HG03354 (cell line): ENCODE data around the gene TMEM218.
"Not testable (repeated sequence)": the region's sequence is repeated elsewhere in the genome, so short reads cannot be mapped to it uniquely, and the experiment has no call there.

Experiments used
- ATAC-seq: cut with Tn5 transposase; IDR thresholded peaks from one replicate; pipeline ENCODE4 v1.9.1; 2021; ENCODE audit warnings: mild to moderate bottlenecking; ENCODE audit not compliant: unreplicated experiment, poor library complexity, severe bottlenecking

The TMEM218 gene

DNA sequence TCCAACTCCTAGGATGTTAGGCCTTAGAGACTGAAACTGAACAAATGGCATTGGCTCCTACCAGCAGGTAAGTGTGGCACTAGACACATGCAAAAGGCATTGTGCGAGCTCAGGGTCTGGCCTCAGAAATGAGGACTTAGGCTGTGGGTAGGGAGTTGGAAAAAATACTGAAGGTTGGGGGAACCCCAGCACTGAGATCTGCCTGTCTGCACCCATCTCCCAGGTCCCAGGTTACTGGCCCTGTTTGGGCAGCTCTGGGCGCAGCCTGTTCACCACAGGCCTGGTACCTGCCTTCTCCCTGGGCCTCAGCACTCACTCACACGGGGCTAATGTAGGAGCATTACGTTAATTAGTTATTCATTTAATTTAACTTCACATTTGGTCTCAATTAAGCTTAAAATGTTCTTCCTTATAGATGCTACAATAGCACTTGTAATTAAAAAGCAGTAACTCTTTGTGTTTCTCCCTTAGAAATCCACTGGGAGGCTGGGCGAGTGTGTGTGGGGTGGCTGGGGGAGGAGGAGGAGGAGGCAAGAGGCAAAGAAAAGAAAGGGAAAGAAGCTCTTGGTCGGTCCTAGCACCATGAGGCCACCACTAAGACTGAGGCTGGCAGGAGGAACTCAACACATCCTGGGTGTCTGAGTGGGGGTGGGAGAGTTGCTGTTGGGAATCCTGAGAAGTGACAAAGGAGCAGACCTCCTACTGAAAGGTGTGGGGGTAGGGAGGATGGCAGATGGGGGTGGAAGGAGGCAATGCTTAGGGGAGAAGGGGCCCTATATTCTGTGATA is 19.4 kb downstream of the TMEM218 start:
- no peak for ATAC-seq

DNA sequence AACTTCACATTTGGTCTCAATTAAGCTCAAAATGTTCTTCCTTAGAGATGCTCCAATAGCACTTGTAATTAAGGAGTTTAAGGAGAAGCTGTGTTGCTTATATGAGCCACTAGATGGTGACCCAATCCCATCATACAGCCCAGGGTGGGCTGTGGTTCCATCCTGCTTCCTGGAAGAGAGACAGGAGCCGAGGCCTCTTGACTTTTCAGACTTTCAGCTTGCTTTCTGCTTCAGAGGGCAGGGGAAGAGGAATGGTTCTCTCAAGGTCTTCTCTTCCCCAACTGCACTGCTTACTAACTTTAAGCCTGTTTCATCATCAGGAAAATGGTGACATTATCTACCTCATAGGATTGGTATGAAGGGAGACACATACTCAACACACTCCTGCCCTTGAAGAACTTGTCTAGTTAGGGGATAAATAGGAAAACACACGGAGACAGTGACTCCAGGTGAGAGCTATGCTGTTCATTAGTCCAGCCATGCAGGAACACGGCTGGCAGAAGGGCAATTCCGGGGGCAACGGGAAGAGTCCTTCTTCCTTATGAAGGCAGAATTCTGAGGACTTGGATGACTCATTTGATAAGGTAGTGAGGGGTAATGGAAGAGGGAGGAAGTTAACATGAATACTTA is 20.1 kb downstream of the TMEM218 start:
- peak; percentile 59 for ATAC-seq

DNA sequence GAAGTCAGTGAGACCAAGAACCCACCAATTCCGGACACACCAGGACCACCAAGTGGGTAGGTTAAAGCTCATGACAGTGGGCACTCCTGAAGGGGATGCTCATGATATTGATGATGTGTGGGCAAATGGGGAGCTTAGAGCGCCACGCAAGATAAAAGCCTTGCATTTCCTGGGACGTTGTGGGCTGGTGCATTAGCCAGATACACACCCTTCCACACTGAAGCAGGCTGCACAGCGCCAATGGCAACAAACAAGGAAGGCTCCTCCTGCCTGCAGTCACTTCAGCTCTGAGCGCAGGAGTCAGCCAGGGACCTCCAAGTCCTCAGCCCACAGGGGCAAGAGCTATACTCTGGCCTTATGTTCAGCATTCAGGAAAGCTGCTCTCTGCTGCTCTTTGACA is 20.6 kb downstream of the TMEM218 start:
- peak; percentile 5 for ATAC-seq

DNA sequence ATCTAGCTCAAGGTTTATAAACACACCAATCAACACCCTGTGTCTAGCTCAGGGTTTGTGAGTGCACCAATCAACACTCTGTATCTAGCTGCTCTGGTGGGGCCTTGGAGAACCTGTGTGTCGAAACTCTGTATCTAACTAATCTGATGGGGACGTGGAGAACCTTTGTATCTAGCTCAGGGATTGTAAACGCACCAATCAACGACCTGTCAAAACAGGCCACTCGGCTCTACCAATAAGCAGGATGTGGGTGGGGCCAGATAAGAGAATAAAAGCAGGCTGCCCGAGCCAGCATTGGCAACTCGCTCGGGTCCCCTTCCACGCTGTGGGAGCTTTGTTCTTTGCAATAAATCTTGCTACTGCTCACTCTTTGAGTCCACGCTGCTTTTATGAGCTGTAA is 21.3 kb downstream of the TMEM218 start:
- ATAC-seq: not testable (repeated sequence)

DNA sequence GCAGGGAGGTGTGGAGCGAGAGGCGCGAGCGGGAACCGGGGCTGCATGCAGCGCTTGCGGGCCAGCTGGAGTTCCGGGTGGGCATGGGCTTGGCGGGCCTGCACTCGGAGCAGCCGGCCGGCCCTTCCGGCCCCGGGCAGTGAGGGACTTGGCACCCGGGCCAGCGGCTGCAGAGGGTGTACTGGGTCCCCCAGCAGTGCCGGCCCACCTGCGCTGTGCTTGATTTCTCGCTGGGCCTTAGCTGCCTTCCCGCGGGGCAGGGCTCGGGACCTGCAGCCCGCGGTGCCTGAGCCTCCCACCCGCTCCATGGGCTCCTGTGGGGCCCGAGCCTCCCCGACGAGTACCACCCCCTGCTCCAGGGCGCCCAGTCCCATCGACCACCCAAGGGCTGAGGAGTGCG is 21.9 kb downstream of the TMEM218 start:
- not testable (repeated sequence) for ATAC-seq

DNA sequence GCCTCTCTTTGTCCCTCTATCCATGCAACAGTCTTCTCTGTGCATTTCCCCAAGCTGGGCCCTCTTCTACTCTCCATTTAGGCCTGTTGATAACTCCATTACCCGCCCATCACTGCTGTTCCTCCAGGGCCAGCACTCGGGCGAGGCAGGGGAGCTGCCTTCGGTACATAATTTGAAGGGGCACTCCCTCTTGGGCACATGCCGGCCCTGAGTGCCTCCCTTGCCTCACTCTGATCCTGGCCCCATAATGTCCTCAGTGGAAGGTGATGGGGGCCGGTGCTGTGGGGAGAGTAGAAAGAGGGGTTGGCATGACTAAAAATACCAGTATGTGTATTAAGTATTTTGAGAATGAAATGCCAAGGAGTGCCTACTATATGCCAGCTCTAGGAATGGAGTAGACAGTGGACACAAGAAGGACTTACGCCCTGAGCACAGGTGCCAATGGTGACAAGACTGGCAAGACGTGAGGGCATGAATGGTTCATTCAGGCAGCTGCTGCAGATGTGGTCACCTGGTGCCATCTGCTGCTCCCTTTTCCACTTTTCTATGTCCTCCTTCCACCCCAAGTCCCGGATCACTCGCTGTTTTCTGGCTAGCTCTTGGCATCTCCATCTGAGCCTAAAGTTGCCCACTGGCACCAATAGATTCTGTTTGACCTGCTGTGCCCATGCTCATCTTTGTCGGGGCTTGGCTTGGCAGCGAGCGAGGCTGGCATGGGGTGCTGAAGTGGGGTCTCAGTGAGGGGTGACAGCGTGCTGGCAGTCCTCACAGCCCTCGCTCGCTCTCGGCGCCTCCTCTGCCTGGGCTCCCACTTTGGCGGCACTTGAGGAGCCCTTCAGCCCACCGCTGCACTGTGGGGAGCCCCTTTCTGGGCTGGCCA is 22.6 kb downstream of the TMEM218 start:
- no peak for ATAC-seq

DNA sequence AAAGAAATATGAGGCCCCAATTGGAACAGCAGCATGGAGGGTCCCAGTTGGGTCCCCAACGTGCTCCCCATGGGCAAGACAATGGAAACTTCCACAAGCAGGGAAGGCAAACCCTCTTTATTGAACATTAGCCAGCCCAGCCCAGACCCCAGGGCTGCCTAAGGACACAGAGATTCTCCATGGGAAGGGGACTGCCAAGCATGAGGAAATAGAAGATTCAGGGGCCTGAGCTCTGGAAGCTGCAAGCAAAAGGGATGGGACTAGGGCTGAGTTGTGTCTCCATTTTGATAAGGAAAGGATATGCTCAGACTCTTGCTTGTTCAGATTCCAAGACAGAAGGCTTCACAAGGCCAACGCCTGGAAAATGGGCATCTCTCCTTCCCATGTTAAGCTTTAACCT is 23.3 kb downstream of the TMEM218 start:
- no peak for ATAC-seq

DNA sequence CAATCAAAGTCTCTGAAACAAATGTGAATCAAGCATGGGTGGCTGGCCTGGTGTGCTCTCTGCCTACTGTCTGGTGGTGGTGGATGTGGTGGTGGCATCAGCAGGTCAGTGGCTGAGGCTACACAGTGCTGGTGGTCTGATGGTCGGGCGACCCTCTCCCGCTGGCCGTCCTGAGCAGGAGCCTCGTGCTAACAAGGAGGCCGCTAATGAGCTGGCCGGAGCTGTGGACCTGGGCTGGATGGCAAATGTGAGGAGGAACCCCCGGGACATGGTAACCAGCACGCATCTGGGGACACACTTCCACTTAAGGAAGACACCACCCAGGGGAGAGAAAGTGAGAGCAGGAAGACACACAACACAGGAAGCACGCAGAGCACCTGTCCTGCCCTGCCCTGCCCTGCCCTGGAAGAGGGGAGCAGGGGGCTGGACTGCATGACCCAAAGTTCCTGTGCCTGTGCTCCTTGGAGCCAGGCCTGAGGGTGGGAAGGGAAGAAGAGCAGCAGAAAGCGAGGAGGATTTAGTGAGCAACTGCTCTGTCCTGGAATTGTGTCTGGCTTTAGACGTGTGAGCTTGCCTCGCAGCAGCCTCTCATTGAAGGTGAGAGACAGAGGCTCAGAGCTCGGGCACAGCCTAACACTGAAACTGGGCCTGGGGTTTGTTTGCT is 24.7 kb downstream of the TMEM218 start:
- no peak for ATAC-seq

DNA sequence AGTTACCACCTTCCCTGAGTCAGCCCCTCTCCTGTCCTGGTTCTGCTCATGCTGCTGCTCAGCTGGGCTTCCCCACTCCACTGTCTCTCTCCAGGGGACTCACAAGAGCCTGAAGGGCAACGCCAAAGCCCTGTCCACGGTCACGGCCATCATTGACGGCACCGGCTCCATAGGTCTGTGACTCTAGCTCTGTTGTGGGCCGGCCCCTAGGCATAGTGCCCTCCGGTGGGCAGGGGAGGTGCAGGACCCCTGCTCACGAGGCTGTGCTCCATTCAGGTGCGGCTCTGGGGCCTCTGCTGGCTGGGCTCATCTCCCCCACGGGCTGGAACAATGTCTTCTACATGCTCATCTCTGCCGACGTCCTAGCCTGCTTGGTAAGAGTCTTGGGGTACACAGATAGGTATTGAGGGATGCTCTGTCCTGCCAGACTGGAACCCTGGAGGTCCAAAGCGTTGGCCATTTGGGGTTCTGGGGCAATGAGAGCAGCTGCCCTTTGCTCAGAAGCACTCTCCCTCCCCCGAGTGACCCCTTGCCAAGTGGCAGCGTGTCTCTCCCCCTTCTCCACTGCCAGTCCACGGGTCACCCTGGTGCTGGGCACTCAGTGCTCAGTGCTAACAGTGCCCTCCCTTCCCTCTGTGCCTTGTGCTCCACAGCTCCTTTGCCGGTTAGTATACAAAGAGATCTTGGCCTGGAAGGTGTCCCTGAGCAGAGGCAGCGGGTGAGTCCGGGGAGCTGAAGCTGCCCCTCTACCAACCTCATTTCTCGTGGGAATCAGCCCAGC is 25.9 kb downstream of the TMEM218 start:
- ATAC-seq: no peak

DNA sequence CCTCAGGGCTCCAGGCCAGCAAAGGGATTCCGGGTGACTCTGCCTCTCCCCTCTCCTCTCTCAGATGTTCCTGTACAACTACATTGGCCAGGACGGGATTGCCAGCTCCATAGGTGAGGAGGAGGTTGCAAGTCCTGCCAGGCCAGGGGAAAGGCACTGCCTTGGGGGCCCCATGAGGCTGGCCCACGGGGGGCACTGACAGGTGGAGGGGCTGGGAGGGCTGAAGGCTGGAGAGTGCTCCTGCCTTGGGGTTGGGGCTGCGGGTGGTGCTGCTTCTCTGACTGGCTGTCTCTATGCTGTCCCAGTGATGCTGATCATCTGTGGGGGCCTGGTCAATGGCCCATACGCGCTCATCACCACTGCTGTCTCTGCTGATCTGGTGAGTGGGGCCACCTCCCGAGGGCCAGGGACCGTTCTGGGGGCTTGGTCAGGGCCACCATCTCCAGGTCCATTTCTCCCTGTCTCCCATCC is 26.6 kb downstream of the TMEM218 start:
- no peak for ATAC-seq

DNA sequence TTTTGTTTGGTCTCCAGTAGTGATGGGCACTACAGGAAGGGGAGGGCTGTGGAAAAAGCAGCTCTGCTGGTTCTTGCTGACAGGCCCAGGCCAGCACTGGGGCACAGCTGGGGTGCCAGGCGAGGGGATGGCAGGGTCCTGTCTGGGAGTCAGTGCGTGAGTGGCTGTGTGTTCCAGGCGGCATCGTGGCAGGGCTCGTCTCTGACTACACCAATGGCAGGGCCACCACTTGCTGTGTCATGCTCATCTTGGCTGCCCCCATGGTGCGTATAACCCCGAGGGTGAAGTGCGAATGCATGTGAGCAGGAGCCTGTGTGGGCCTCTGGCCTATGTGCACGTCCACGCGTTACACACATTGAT is 27.4 kb downstream of the TMEM218 start:
- no peak for ATAC-seq

DNA sequence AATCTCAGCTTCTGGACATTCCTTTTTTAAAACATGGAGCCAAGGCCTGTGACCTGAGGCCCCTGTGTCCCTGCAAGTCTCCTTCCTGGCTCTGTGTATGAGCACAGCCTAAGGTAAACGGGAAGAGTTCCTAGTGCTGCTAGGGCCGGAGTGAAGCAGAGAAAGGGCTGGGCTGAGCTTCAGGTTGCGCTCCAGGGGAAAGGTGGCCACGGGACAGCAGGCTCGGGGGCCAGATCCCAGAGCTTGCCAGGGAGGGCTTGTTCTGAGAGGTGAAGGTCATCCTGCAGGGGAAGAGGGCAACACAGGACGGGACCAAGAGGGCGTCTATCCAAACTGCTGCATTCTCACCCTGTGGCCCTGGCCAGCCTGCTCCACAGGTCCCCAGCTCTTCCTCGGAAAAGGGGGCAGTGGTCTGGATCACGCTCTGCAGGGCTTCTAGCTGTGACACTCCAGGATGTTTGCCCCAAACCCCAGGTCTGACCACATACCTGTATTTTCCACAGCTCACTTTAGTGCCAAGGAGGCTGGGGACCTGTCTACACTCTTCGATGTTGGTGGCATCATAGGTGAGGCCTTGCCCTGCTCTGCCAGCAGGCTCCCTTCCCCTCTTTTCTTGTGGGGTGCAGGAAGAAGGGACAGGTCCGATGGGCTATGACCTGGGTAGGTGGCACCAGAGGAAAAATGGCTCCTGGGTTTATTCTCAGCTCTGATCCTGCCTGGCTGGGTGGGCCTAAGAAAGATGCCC is 27.9 kb downstream of the TMEM218 start:
- no peak for ATAC-seq

DNA sequence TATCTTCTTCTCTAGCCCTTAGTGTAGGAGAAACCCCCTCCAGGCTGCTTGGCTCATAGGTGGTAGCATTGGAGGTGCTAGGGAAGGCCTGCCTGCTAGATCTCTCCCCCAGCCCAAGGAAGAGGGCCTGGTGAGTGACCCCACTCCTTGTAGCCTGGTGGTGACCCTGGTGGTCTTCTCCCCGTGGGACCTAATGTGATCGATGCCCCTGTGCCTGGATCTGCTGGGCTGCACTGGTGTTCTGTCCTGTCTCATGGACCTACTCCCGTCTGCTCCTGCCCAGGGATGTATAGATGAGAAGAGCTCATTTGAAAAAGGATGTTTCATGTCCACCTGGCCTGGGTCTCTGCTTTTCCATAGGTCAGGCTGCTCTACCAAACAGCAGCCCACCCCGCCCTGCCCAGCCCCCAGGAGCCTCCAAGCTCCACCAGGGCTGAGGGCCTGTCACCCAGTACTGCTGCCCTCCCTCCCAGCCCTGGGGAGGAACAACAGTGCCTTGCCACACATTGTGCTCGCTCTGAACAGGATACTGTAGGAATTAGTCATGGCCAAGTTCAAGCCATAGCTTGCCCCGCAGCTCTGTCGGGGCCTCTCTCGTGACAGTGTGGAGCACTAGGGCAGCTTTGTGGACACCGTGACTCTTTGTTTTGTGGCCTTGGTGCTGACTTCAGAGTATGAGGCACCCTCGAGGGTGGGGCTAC is 28.7 kb downstream of the TMEM218 start:
- no peak for ATAC-seq

DNA sequence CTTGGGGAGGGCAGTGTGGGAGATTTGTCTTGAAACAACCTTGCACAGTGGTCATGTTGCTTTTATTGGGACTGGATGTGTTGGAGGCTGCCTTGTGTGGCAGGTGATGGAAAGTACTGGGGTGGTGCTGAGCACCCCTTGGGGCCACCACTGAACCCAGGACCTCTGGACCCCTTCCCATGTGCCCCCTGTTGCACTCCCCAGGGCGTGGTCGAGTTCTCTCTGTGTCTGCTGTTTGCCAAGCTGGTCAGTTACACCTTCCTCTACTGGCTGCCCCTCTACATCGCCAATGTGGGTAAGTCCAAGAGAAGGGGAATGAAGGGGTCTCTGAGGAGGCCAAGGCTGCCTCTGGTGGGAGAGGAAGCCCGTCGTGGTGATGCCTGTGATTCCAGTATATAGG is 29.4 kb downstream of the TMEM218 start:
- ATAC-seq: no peak

DNA sequence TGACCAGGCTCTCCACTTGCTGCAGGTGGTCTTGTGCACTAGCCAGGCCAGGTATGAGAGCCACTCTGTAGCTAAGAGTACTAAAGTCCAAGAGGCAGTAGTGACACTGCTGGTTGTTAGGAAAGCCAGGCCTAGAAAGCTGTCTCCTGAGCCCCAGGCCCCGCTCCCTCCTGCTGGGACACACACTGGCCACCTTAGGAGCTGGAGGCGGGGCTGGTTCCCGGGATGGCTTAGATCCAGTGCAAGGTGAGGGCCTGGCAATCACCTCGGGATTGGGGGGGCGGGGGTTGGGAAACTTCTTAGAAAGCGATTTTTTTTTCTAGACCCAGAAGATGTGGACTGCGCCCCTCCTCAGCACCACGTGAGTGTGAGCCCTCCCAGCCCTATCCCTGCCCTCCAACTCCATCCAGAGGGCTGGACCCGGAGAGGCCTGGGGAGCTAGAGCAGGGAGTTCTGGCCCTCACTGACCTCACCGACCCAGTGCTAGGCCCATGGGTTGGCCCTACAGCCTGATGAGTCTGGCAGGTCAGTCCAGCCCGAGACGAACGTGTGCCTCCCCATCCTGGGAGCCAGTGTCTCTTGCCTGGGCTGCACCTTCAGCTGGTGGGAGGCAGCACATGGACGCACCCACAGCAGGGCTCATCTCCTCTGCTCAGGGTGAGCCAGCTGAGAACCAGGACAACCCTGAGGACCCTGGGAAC is 30.2 kb downstream of the TMEM218 start:
- ATAC-seq: no peak

DNA sequence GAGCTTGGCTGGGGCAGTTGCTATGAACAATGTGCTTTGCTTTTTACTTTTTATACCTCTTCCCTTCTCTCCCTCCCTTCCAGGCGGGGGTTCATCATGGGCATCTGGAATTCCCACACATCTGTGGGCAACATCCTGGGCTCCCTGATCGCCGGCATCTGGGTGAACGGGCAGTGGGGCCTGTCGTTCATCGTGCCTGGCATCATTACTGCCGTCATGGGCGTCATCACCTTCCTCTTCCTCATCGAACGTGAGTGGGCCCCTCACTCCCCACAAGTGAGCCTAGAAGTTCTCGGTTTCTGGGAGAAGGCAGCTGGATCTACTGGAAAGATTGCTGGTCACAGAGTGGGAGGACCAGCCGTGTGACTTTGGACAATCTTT is 30.9 kb downstream of the TMEM218 start:
- no peak for ATAC-seq

DNA sequence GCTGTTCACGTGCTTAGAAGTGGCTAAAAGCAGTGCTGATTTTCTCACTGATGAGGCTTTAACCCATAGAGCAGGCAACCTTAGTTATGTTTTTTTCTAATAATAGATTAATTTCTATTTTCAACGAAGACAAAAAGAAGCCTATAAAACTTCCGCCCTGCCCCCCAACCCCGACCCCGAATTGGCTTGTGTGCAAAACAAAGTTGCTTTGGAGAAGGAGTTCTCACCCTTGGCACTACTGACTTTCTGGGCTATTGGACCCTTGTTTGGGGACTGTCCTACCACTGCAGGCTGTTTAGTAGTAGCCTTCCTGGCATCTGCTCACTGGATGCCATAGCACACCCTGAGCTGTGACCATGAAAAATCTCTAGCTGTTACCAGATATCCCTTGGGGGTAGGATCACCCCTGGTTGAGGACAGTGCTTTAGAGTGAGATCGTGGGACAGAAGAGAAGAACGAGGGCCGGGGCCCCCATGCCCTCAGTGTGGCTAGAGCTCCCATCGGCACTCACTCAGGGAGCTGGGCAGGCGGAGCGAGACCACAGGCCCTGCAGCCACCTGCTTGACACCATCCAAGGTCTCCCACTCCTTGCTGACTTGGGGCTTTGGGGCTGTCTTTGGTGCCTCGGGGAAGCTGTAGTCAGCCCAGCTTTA is 31.4 kb downstream of the TMEM218 start:
- ATAC-seq: no peak
